H1 (cell line): ENCODE measurements around the gene RNF149. TPM values are rescaled to one million over a fixed set of nuclear protein-coding genes. Genes with fewer than 3 reads are reported as not detected.

ENCODE experiments used
- CTCF ChIA-PET: fragments of 300-600 bp; sonication (Branson Sonifier 250); formaldehyde crosslinking; loops from one replicate; lab custom pipeline; 2021; ENCODE audit not compliant: partially characterized antibody; lab: Charles Lee
- POLR2A ChIA-PET: fragments of 300-600 bp; sonication (Branson Sonifier 250); formaldehyde crosslinking; loops from one replicate; lab custom pipeline; 2021; ENCODE audit warnings: inconsistent platforms; ENCODE audit not compliant: partially characterized antibody; lab: Charles Lee
- DNase-seq, 2 experiments: peaks; one replicate each; pipeline versions ENCODE4 v3.0.0 to v3.0.0-alpha.2; 2010 to 2022; ENCODE audit warnings: low spot score in 2 of 2, low read depth in 1 of 2, mixed read lengths in 1 of 2
- FAIRE-seq: peaks from 2 replicates; lab custom pipeline; 2011; peaks lifted over from hg19 to GRCh38; lab: Jason Lieb, UNC
- H2AFZ ChIP-seq: 2 replicates; pipeline ENCODE4 v1.8.1; 2012; ENCODE audit warnings: low read length, inconsistent platforms
- H2AK5ac ChIP-seq: 2 replicates; pipeline ENCODE4 v1.6.1; 2013; ENCODE audit warnings: low read depth, low read length
- H2BK120ac ChIP-seq: replicated peaks from 2 replicates; pipeline ENCODE3; 2013; ENCODE audit warnings: low read depth, low read length, inconsistent platforms
- H2BK12ac ChIP-seq: 2 replicates; pipeline ENCODE4 v1.6.1; 2013; ENCODE audit warnings: low read depth, low read length
- H2BK15ac ChIP-seq: 2 replicates; pipeline ENCODE4 v1.6.1; 2013; ENCODE audit warnings: low read length
- H2BK20ac ChIP-seq: 2 replicates; pipeline ENCODE4 v1.6.1; 2013; ENCODE audit warnings: low read length
- H2BK5ac ChIP-seq: 2 replicates; pipeline ENCODE4 v1.6.1; 2013; ENCODE audit warnings: low read depth, low read length
- H3K14ac ChIP-seq: 2 replicates; pipeline ENCODE4 v1.6.1; 2013; ENCODE audit warnings: inconsistent platforms; ENCODE audit not compliant: insufficient read length
- H3K18ac ChIP-seq: 2 replicates; pipeline ENCODE4 v1.6.1; 2013; ENCODE audit warnings: low read length; ENCODE audit errors: extremely low read depth
- H3K23ac ChIP-seq: 2 replicates; pipeline ENCODE4 v1.6.1; 2013; ENCODE audit warnings: inconsistent platforms; ENCODE audit not compliant: insufficient read length
- H3K23me2 ChIP-seq: 2 replicates; pipeline ENCODE4 v1.6.1; 2013; ENCODE audit warnings: low read depth, low read length
- H3K27ac ChIP-seq: 2 replicates; pipeline ENCODE4 v1.6.1; 2011; ENCODE audit warnings: low read depth, low read length, inconsistent platforms
- H3K27me3 ChIP-seq, 4 experiments: replicated peaks in 1 of 4; 1 replicate in 1 of 4; 2 replicates in 3 of 4; pipeline versions ENCODE4 v1.6.1 to v1.8.1; 2011 to 2013; ENCODE audit warnings: low read length in 3 of 4, mild to moderate bottlenecking in 3 of 4, inconsistent platforms in 2 of 4, mixed read lengths in 2 of 4, moderate library complexity in 1 of 4; ENCODE audit not compliant: control insufficient read depth in 3 of 4, insufficient read depth in 3 of 4; ENCODE audit errors: extremely low read depth in 1 of 4
- H3K36me3 ChIP-seq, 4 experiments: 2 replicates each; pipeline versions ENCODE4 v1.6.1 to v1.8.1; 2011 to 2013; ENCODE audit warnings: mild to moderate bottlenecking in 4 of 4, low read length in 3 of 4, moderate library complexity in 2 of 4, control low read depth in 1 of 4, inconsistent platforms in 1 of 4; ENCODE audit not compliant: insufficient read depth in 4 of 4, control insufficient read depth in 2 of 4
- H3K4ac ChIP-seq: replicated peaks from 2 replicates; pipeline ENCODE3; 2013; ENCODE audit warnings: low read length, low read depth, mixed read lengths, inconsistent platforms; ENCODE audit not compliant: insufficient read length
- H3K4me1 ChIP-seq, 4 experiments: replicated peaks in 1 of 4; 1 replicate in 1 of 4; 2 replicates in 3 of 4; pipeline versions ENCODE4 v1.6.1 to v1.8.1; 2011 to 2013; ENCODE audit warnings: low read length in 3 of 4, inconsistent platforms in 2 of 4, mixed read lengths in 1 of 4; ENCODE audit not compliant: insufficient read depth in 4 of 4, control insufficient read depth in 3 of 4
- H3K4me2 ChIP-seq, 2 experiments: 2 replicates each; pipeline versions ENCODE4 v1.6.1 to v1.8.1; 2011 to 2013; ENCODE audit warnings: low read depth in 2 of 2, low read length in 2 of 2, control low read depth in 1 of 2, inconsistent platforms in 1 of 2, mild to moderate bottlenecking in 1 of 2; ENCODE audit not compliant: insufficient read depth in 1 of 2
- H3K4me3 ChIP-seq, 4 experiments: fragments of 200-600, 300-600 bp in 1 of 4; sonication (generic), shearing (Covaris generic), sonication (Bioruptor Twin) in 1 of 4; 2 replicates each; pipeline versions ENCODE4 v1.5.1 to v1.8.1; 2011 to 2016; ENCODE audit warnings: low read length in 4 of 4, low read depth in 3 of 4, control low read depth in 2 of 4, inconsistent platforms in 2 of 4, mild to moderate bottlenecking in 2 of 4, mixed read lengths in 1 of 4, moderate library complexity in 1 of 4; ENCODE audit not compliant: insufficient read depth in 2 of 4; ENCODE audit errors: extremely low read depth in 1 of 4
- H3K56ac ChIP-seq: replicated peaks from 2 replicates; pipeline ENCODE3; 2013; ENCODE audit warnings: low read depth, mild to moderate bottlenecking, mixed read lengths, low read length, inconsistent platforms; ENCODE audit not compliant: insufficient read length
- H3K79me1 ChIP-seq: 2 replicates; pipeline ENCODE4 v1.6.1; 2013; ENCODE audit warnings: low read depth, low read length, control low read depth
- H3K79me2 ChIP-seq, 2 experiments: 2 replicates each; pipeline versions ENCODE4 v1.6.1 to v1.8.1; 2012 to 2013; ENCODE audit warnings: low read length in 2 of 2, mild to moderate bottlenecking in 2 of 2, inconsistent platforms in 1 of 2; ENCODE audit not compliant: insufficient read depth in 2 of 2, control insufficient read depth in 1 of 2
- H3K9ac ChIP-seq, 4 experiments: replicated peaks in 1 of 4; 1 replicate in 1 of 4; 2 replicates in 3 of 4; pipeline versions ENCODE4 v1.6.1 to v1.8.1; 2011 to 2013; ENCODE audit warnings: low read depth in 3 of 4, low read length in 3 of 4, control low read depth in 2 of 4, mild to moderate bottlenecking in 2 of 4, moderate library complexity in 2 of 4, inconsistent platforms in 1 of 4; ENCODE audit errors: extremely low read depth in 1 of 4
- H3K9me3 ChIP-seq, 2 experiments: 2 replicates each; pipeline versions ENCODE4 v1.6.1 to v1.8.1; 2012 to 2013; ENCODE audit warnings: mild to moderate bottlenecking in 2 of 2, moderate library complexity in 2 of 2, control low read depth in 1 of 2, inconsistent platforms in 1 of 2, low read depth in 1 of 2, low read length in 1 of 2, mixed read lengths in 1 of 2; ENCODE audit not compliant: insufficient read depth in 2 of 2
- H4K20me1 ChIP-seq, 2 experiments: replicated peaks in 1 of 2; 2 replicates each; pipeline versions ENCODE3 to v1.8.1; 2011 to 2013; ENCODE audit warnings: inconsistent platforms in 2 of 2, low read length in 2 of 2, mild to moderate bottlenecking in 1 of 2; ENCODE audit not compliant: insufficient read depth in 2 of 2, control insufficient read depth in 1 of 2
- H4K5ac ChIP-seq: 2 replicates; pipeline ENCODE4 v1.6.1; 2013; ENCODE audit warnings: low read length, low read depth, mixed read lengths, inconsistent platforms; ENCODE audit not compliant: insufficient read length
- H4K8ac ChIP-seq: 2 replicates; pipeline ENCODE4 v1.8.0; 2013; ENCODE audit warnings: mild to moderate bottlenecking, moderate library complexity, low read length, inconsistent platforms; ENCODE audit not compliant: insufficient read depth; ENCODE audit errors: extremely low read depth
- H4K91ac ChIP-seq: replicated peaks from 2 replicates; pipeline ENCODE3; 2013; ENCODE audit warnings: low read length, mixed read lengths, inconsistent platforms; ENCODE audit not compliant: insufficient read length
- CBX8 ChIP-seq: fragments of 300-800, 300-1000 bp; sonication (generic); IDR thresholded peaks from 2 replicates; pipeline ENCODE4 v1.7.1; 2016; ENCODE audit warnings: low read depth, low read length, borderline replicate concordance
- CHD2 ChIP-seq: IDR thresholded peaks from 2 replicates; pipeline ENCODE4 v1.6.1; 2012; ENCODE audit warnings: low read length, improper control_type of control experiment
- FOSL1 ChIP-seq: IDR thresholded peaks from 2 replicates; pipeline ENCODE4 v1.6.1; 2011; ENCODE audit warnings: mild to moderate bottlenecking, low read depth, low read length, moderate library complexity; ENCODE audit not compliant: insufficient read depth
- HDAC2 ChIP-seq, 2 experiments: fragments of 300-600 bp in 1 of 2; sonication (generic) in 1 of 2; IDR thresholded peaks; 2 replicates each; pipeline ENCODE4 v1.6.1; 2011 to 2012; ENCODE audit warnings: low read depth in 2 of 2, low read length in 2 of 2, mild to moderate bottlenecking in 2 of 2, moderate library complexity in 2 of 2, borderline replicate concordance in 1 of 2, inconsistent platforms in 1 of 2
- JUN ChIP-seq: IDR thresholded peaks from 2 replicates; pipeline ENCODE4 v1.6.1; 2011; ENCODE audit warnings: low read depth, mild to moderate bottlenecking, improper control_type of control experiment, low read length
- KDM1A ChIP-seq: fragments of 200-600, 300-600 bp; sonication (generic); IDR thresholded peaks from 2 replicates; pipeline ENCODE4 v1.7.1; 2016; ENCODE audit warnings: mild to moderate bottlenecking, low read length, borderline replicate concordance
- RAD21 ChIP-seq, 2 experiments: IDR thresholded peaks in 1 of 2; conservative IDR thresholded peaks in 1 of 2; 2 replicates each; pipeline ENCODE4 v1.6.1; 2011; ENCODE audit warnings: low read depth in 2 of 2, low read length in 2 of 2, improper control_type of control experiment in 1 of 2, inconsistent platforms in 1 of 2, mild to moderate bottlenecking in 1 of 2, moderate library complexity in 1 of 2
- RBBP5 ChIP-seq: IDR thresholded peaks from 2 replicates; pipeline ENCODE4 v1.7.1; 2012; ENCODE audit warnings: low read depth, mild to moderate bottlenecking, inconsistent platforms, low read length, moderate library complexity, borderline replicate concordance
- YY1 ChIP-seq: IDR thresholded peaks from 2 replicates; pipeline ENCODE4 v1.6.1; 2011; ENCODE audit warnings: low read depth, mild to moderate bottlenecking, low read length
- WGBS, 2 experiments: shearing (Covaris generic) in 1 of 2; methylation state at CpG; one replicate each; pipeline versions ENCODE4 v1.1.6 to v1.1.7; 2013 to 2015; ENCODE audit warnings: low lambda C conversion rate in 2 of 2, mixed read lengths in 2 of 2, inconsistent platforms in 1 of 2, low coverage in 1 of 2, missing lambda C conversion rate in 1 of 2; ENCODE audit not compliant: insufficient replicate concordance in 2 of 2, insufficient coverage in 1 of 2, insufficient read length in 1 of 2; ENCODE audit errors: extremely low coverage in 1 of 2, missing lambda C conversion rate in 1 of 2; 5-methylcytosine and 5-hydroxymethylcytosine counted together
- polyA plus RNA-seq, 7 experiments: library from polyadenylated mRNA; depleted of rRNA in 3 of 7; stranded (reverse) in 5 of 7; unstranded in 2 of 7; fragments of >200 nt in 5 of 7; fragments of 200-250 nt in 2 of 7; gene quantifications; 1 replicate in 5 of 7; 2 replicates in 1 of 7; 4 replicates in 1 of 7; pipeline versions ENCODE4 v1.2.1 to v1.2.3, GENCODE V29; 2011 to 2013; ENCODE audit warnings: missing spikeins in 2 of 7, mixed read lengths in 2 of 7
- total RNA-seq: library from RNA; stranded (reverse); fragmentation: NEBNext Ultra II Directional; extraction: Animal tissue kit (Norgen Biotek cat#: 25700); gene quantifications from 2 replicates; pipeline ENCODE4 v1.2.1, GENCODE V29; 2021
- TF ChIP-seq, protein P1 (sequence below): IDR thresholded peaks from 2 replicates; pipeline ENCODE4 v1.6.1; 2012; ENCODE audit warnings: inconsistent platforms
- TF ChIP-seq, protein P2 (sequence below): IDR thresholded peaks from 2 replicates; pipeline ENCODE4 v1.6.1; 2012; ENCODE audit warnings: inconsistent platforms

Gene RNF149
- total and polyA plus RNA-seq, 2 of the 8 experiments (the other 6 are each of a cell fraction or from before 2014, with no cell fraction given), result 16.6 to 28.2 TPM

DNA sequence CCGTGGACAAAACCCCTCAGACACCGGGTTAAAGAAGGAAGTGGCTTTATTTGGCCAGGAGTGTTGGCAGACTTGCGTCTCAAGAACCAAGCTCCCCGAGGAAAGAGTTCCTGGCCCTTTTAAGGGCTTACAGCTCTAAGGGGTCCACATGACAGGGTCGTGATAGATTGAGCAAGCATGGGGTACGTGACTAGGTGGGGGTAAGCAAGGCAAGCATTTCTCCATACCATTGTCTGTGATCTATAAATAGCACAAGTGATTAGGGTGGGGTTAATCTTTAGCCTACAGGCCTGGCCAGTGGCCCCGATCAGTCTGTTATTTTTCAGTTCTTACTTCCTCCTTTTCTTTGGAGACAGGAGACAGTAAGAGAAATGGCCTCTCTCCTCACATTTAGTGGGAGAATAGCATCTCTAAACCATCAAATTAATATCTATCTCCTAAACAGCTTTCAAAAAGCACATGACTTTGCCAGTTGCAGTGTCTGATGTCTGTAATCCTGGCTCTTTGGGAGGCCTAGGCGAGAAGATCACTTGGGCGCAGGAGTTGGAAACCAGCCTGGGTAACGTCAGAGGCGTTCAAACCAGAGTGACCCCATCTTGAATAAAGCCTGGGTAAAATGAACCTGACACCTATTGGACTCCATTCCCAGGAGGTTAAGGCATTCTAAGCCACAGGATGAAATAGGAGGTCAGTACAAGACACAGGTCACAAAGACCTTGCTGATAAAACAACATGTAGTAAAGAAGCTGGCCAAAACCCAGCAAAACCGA lies 74.1 kb downstream of the RNF149 start:
- Histone ChIP-seq H3K79me2 (no peaks in the 10 kb centered on the region), H3K56ac (no peak overlapping the region), H2AFZ (no peak overlapping the region), H2BK20ac (no peak overlapping the region), H2BK120ac (no peak overlapping the region), H3K27me3 (no peaks in the 10 kb centered on the region), H3K9ac (no peak overlapping the region), H4K91ac (no peak overlapping the region), H3K79me1 (no peaks in the 10 kb centered on the region), H3K23ac (no peak overlapping the region), H3K36me3 (no peaks in the 10 kb centered on the region), H3K4me2 (no peak overlapping the region), H2BK12ac (no peak overlapping the region), H3K4ac (no peak overlapping the region), H4K20me1 (no peaks in the 10 kb centered on the region), H3K4me3 (no peak overlapping the region), H3K9me3 (0 out of 4 replicates have a peak, but pooled peaks cover 0 to 3% of the 10 kb centered on the region in 2 experiments), H3K14ac (no peak overlapping the region), H3K18ac (no peak overlapping the region), H3K4me1 (no peaks in the 10 kb centered on the region), H4K8ac (no peak overlapping the region), H2BK15ac (no peak overlapping the region), H3K27ac (no peak overlapping the region), H4K5ac (no peak overlapping the region), H2BK5ac (no peak overlapping the region), H3K23me2 (no peaks in the 10 kb centered on the region), H2AK5ac (no peak overlapping the region)
- ChIA-PET POLR2A (interaction anchor here (0.8 kb wide), 1 partner anchor 226 kb away, joined by 3 read pairs; no protein-coding TSS in a partner anchor), CTCF (interaction anchor here (1.3 kb wide), 1 partner anchor 46 kb away, joined by 3 read pairs; no protein-coding TSS in a partner anchor)
- DNase-seq, result no peak
- FAIRE-seq, result no peak
- 83% methylated on average over 12 of the region's 12 CpGs; no CpG with 5 or more reads in 1 of the 2 experiments for WGBS, 2 experiments
- no peak for TF ChIP-seq KDM1A
- TF ChIP-seq, protein P1, sequence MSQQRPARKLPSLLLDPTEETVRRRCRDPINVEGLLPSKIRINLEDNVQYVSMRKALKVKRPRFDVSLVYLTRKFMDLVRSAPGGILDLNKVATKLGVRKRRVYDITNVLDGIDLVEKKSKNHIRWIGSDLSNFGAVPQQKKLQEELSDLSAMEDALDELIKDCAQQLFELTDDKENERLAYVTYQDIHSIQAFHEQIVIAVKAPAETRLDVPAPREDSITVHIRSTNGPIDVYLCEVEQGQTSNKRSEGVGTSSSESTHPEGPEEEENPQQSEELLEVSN, result no peak
- no peak for TF ChIP-seq CBX8
- TF ChIP-seq RAD21 (IDR thresholded peaks at IDR 0.05 in 1 of 2, conservative IDR thresholded peaks at IDR 0.05 in 1 of 2; ENCODE audit: low read depth in 2 of 2, low read length in 2 of 2), result no peak
- TF ChIP-seq RBBP5, result no peak
- TF ChIP-seq JUN, result no peak
- TF ChIP-seq, protein P2, sequence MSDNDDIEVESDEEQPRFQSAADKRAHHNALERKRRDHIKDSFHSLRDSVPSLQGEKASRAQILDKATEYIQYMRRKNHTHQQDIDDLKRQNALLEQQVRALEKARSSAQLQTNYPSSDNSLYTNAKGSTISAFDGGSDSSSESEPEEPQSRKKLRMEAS, result no peak
- no peak for TF ChIP-seq CHD2
- TF ChIP-seq YY1, result no peak
- no peak for TF ChIP-seq FOSL1
- no peak for TF ChIP-seq HDAC2 (IDR thresholded peaks at IDR 0.05; ENCODE audit: borderline replicate concordance in 1 of 2, low read depth in 2 of 2, low read length in 2 of 2)
